ENCODE results near the gene LEP.

GRCh38 chr7:128287556-128287955, 46.5 kb downstream of the LEP start:
- no peak for TF ChIP-seq CTCF (IDR thresholded peaks at IDR 0.05)
- no peak for TF ChIP-seq POLR2A (IDR thresholded peaks at IDR 0.05)

Measured in uterus (tissue), 2 donors.